HCT116 (cell line): ENCODE data around the gene HHAT. TPM values are rescaled to one million over a fixed set of nuclear protein-coding genes. Genes with fewer than 3 reads are reported as not detected.

Source experiments
- ATAC-seq: fragments of 200-7000 bp; cut with Tn5 transposase; 2 replicates; pipeline ENCODE4 v1.9.1; 2020; ENCODE audit warnings: mild to moderate bottlenecking, moderate library complexity
- BruUV-seq: library from RNA; stranded (reverse); fragments of 400-500 nt; replicated peaks from 2 replicates; lab custom pipeline; 2021; lab: Mats Ljungman, UMichigan
- CTCF ChIA-PET: fragments of 300-600 bp; sonication (Branson Sonifier 250); formaldehyde crosslinking; loops from one replicate; lab custom pipeline; 2021; ENCODE audit warnings: antibody characterized with exemption; lab: Charles Lee
- POLR2A ChIA-PET: fragments of 300-600, 350-600 bp; sonication (Branson Sonifier 250); formaldehyde crosslinking; loops from one replicate; lab custom pipeline; 2021; ENCODE audit warnings: antibody characterized with exemption; lab: Charles Lee
- RAD21 ChIA-PET, 2 experiments: fragments of 300-600 bp; sonication (Branson Sonifier 250); formaldehyde crosslinking; loops; one replicate each; lab custom pipeline; 2023; ENCODE audit warnings: low total read pairs in 2 of 2; ENCODE audit not compliant: uncharacterized antibody in 2 of 2, unreplicated experiment in 2 of 2, low non-redundant PET in 1 of 2; lab: Charles Lee
- DNase-seq: peaks from one replicate; pipeline ENCODE4 v3.0.0-alpha.2; 2010; ENCODE audit warnings: low read depth, low spot score
- H2AFZ ChIP-seq: fragments of 200-600 bp; shearing (Covaris generic), sonication (generic); 2 replicates; pipeline ENCODE4 v1.6.1; 2017; ENCODE audit warnings: low read depth, mixed run types, mixed read lengths, antibody characterized with exemption, low read length; ENCODE audit not compliant: poor library complexity, severe bottlenecking
- H3K27ac ChIP-seq: 2 replicates; pipeline ENCODE4 v1.5.1; 2012; ENCODE audit warnings: low read depth, low read length
- H3K27me3 ChIP-seq: fragments of 200-600 bp; sonication (generic); 2 replicates; pipeline ENCODE4 v1.6.1; 2016; ENCODE audit warnings: mixed run types, low read length, mixed read lengths; ENCODE audit not compliant: insufficient read depth
- H3K36me3 ChIP-seq, 2 experiments: fragments of 200-500 bp in 1 of 2; fragments of 200-600 bp in 1 of 2; sonication (Bioruptor generic) in 1 of 2; sonication (generic) in 1 of 2; 2 replicates each; pipeline versions ENCODE4 v1.5.1 to v1.6.1; 2014 to 2016; ENCODE audit warnings: low read length in 2 of 2, inconsistent platforms in 1 of 2, mixed read lengths in 1 of 2, mixed run types in 1 of 2; ENCODE audit not compliant: insufficient read depth in 2 of 2, control insufficient read depth in 1 of 2
- H3K4me1 ChIP-seq, 2 experiments: fragments of 200-600 bp in 1 of 2; sonication (generic) in 1 of 2; 2 replicates each; pipeline versions ENCODE4 v1.5.1 to v1.6.1; 2012 to 2017; ENCODE audit warnings: low read length in 2 of 2, inconsistent platforms in 1 of 2, mild to moderate bottlenecking in 1 of 2, mixed read lengths in 1 of 2, mixed run types in 1 of 2, moderate library complexity in 1 of 2; ENCODE audit not compliant: insufficient read depth in 2 of 2, control insufficient read depth in 1 of 2
- H3K4me2 ChIP-seq: fragments of 200-600 bp; sonication (generic); 2 replicates; pipeline ENCODE4 v1.6.1; 2017; ENCODE audit warnings: mixed run types, low read length, mixed read lengths
- H3K4me3 ChIP-seq, 2 experiments: fragments of 200-600 bp in 1 of 2; sonication (generic) in 1 of 2; replicated peaks in 1 of 2; 2 replicates each; pipeline ENCODE4 v1.5.1; 2011 to 2016; ENCODE audit warnings: low read length in 2 of 2, control low read depth in 1 of 2, low read depth in 1 of 2, mild to moderate bottlenecking in 1 of 2, mixed read lengths in 1 of 2, mixed run types in 1 of 2
- H3K79me2 ChIP-seq: fragments of 200-600 bp; sonication (generic); 2 replicates; pipeline ENCODE4 v1.6.1; 2017; ENCODE audit warnings: mild to moderate bottlenecking, mixed run types, low read length, moderate library complexity, mixed read lengths; ENCODE audit not compliant: insufficient read depth
- H3K9ac ChIP-seq: fragments of 200-600 bp; sonication (generic); 2 replicates; pipeline ENCODE4 v1.6.1; 2016; ENCODE audit warnings: low read length, mixed read lengths
- H3K9me2 ChIP-seq: fragments of 200-600 bp; sonication (generic), shearing (Covaris generic); 2 replicates; pipeline ENCODE4 v1.6.1; 2017; ENCODE audit warnings: mixed run types, mild to moderate bottlenecking, moderate library complexity; ENCODE audit not compliant: insufficient read depth
- H3K9me3 ChIP-seq, 2 experiments: fragments of 200-500 bp in 1 of 2; fragments of 200-600 bp in 1 of 2; sonication (Bioruptor generic) in 1 of 2; sonication (generic) in 1 of 2; 2 replicates each; pipeline ENCODE4 v1.6.1; 2014 to 2017; ENCODE audit warnings: low read length in 2 of 2, mixed read lengths in 2 of 2, inconsistent platforms in 1 of 2, low read depth in 1 of 2, mild to moderate bottlenecking in 1 of 2, mixed run types in 1 of 2, moderate library complexity in 1 of 2; ENCODE audit not compliant: control insufficient read depth in 1 of 2, insufficient read depth in 1 of 2
- H4K20me1 ChIP-seq: fragments of 200-600 bp; sonication (generic), shearing (Covaris generic); 2 replicates; pipeline ENCODE4 v1.6.1; 2017; ENCODE audit warnings: mixed run types, mild to moderate bottlenecking, moderate library complexity; ENCODE audit not compliant: insufficient read depth
- CBX3 ChIP-seq: IDR thresholded peaks from 2 replicates; pipeline ENCODE4 v1.6.1; 2012; ENCODE audit warnings: low read depth
- CEBPB ChIP-seq: IDR thresholded peaks from 2 replicates; pipeline ENCODE4 v1.6.1; 2012; ENCODE audit warnings: low read depth
- CTCF ChIP-seq, 3 experiments: fragments of 200-600 bp in 1 of 3; sonication (generic) in 1 of 3; IDR thresholded peaks in 2 of 3; conservative IDR thresholded peaks in 1 of 3; 2 replicates each; pipeline ENCODE4 v1.5.1; 2012 to 2017; ENCODE audit warnings: low read depth in 2 of 3, low read length in 2 of 3, antibody characterized with exemption in 1 of 3, borderline replicate concordance in 1 of 3, control low read depth in 1 of 3, mild to moderate bottlenecking in 1 of 3, mixed read lengths in 1 of 3, mixed run types in 1 of 3, moderate library complexity in 1 of 3; ENCODE audit not compliant: insufficient read depth in 1 of 3
- ELF1 ChIP-seq: IDR thresholded peaks from 2 replicates; pipeline ENCODE4 v1.6.1; 2012; ENCODE audit warnings: low read depth, borderline replicate concordance
- EZH2 ChIP-seq: fragments of 200-600 bp; sonication (generic); IDR thresholded peaks from 2 replicates; pipeline ENCODE4 v1.6.1; 2017; ENCODE audit warnings: antibody characterized with exemption, mixed run types
- EZH2phosphoT487 ChIP-seq: fragments of 200-600 bp; IDR thresholded peaks from 2 replicates; pipeline ENCODE4 v1.6.1; 2018; ENCODE audit warnings: antibody characterized with exemption, borderline replicate concordance
- JUND ChIP-seq: IDR thresholded peaks from 2 replicates; pipeline ENCODE4 v1.6.1; 2012
- RAD21 ChIP-seq: IDR thresholded peaks from 2 replicates; pipeline ENCODE4 v1.6.1; 2012; ENCODE audit warnings: low read depth, mild to moderate bottlenecking
- SIN3A ChIP-seq: IDR thresholded peaks from 2 replicates; pipeline ENCODE4 v1.6.1; 2012; ENCODE audit warnings: low read depth
- SP1 ChIP-seq: IDR thresholded peaks from 2 replicates; pipeline ENCODE4 v1.6.1; 2012; ENCODE audit warnings: low read depth
- SRF ChIP-seq: IDR thresholded peaks from 2 replicates; pipeline ENCODE4 v1.6.1; 2012; ENCODE audit warnings: low read depth
- TCF7L2 ChIP-seq: IDR thresholded peaks from 2 replicates; pipeline ENCODE4 v1.7.0; 2011; ENCODE audit warnings: borderline replicate concordance, inconsistent platforms; ENCODE audit not compliant: insufficient read depth, insufficient read length; ENCODE audit errors: extremely low read depth
- YY1 ChIP-seq: IDR thresholded peaks from 2 replicates; pipeline ENCODE4 v1.6.1; 2011; ENCODE audit warnings: low read length, low read depth, moderate library complexity, mild to moderate bottlenecking; ENCODE audit not compliant: insufficient replicate concordance; ENCODE audit errors: extremely low read depth
- ZNF274 ChIP-seq: fragments of 200-500 bp; sonication (Bioruptor generic); IDR thresholded peaks from 2 replicates; pipeline ENCODE4 v1.6.1; 2014; ENCODE audit warnings: mild to moderate bottlenecking, low read depth, low read length, inconsistent platforms
- intact Hi-C: fragments of 100-400 bp; cut with micrococcal nuclease; formaldehyde crosslinking; loops from 2 replicates; pipeline ENCODE4 v1.10.0; 2022
- total RNA-seq: library from RNA; stranded (reverse); gene quantifications from one replicate; pipeline ENCODE4 v1.2.1, GENCODE V29; 2021; ENCODE audit not compliant: unreplicated experiment
- TF ChIP-seq, protein P1 (sequence below): IDR thresholded peaks from 2 replicates; pipeline ENCODE4 v1.6.1; 2012; ENCODE audit warnings: low read depth
- TF ChIP-seq, protein P2 (sequence below): IDR thresholded peaks from 2 replicates; pipeline ENCODE4 v1.6.1; 2012

The HHAT gene
- total RNA-seq, 1 experiment from 2014 or later: 2.7 TPM

DNA sequence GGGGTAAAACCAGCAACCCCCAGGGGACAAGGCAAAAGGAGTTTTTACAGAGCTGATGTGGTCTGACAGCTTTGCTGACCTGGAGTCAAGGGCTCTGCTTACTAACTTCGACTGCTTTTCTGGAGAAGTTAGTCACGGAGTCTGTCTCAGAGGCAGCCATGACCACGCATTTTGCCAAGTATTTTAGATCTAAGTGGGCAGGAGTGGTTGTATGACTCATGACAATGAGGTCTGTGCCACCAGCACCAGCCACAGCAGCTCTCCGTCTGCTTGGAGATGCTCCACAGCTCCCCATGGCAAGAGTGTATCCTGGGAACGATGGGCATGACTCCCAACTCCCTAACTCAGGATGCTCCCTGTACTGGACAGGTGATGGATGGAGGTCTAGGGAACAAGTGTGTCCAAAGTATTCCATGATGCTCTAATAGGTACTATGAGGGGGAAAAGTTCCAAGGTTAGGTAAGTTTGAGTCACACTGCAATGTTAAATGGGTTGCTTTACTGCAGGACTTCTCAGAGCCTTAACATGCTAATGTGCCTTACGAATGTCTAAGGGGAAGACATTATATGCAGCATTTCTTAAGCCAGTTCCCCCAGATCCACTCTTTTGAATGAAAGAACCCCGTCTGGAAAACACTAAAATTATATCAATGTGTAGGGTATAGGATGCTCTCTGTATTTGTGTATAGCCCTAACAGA lies 359.0 kb downstream of the HHAT start:
- ChIA-PET POLR2A (no interaction called here), RAD21 (no interaction called here)
- TF ChIP-seq EZH2: no peak
- no peak for TF ChIP-seq SIN3A
- no peak for TF ChIP-seq JUND
- TF ChIP-seq SP1: no peak
- no peak for TF ChIP-seq CEBPB
- TF ChIP-seq SRF: no peak
- TF ChIP-seq, protein P1, sequence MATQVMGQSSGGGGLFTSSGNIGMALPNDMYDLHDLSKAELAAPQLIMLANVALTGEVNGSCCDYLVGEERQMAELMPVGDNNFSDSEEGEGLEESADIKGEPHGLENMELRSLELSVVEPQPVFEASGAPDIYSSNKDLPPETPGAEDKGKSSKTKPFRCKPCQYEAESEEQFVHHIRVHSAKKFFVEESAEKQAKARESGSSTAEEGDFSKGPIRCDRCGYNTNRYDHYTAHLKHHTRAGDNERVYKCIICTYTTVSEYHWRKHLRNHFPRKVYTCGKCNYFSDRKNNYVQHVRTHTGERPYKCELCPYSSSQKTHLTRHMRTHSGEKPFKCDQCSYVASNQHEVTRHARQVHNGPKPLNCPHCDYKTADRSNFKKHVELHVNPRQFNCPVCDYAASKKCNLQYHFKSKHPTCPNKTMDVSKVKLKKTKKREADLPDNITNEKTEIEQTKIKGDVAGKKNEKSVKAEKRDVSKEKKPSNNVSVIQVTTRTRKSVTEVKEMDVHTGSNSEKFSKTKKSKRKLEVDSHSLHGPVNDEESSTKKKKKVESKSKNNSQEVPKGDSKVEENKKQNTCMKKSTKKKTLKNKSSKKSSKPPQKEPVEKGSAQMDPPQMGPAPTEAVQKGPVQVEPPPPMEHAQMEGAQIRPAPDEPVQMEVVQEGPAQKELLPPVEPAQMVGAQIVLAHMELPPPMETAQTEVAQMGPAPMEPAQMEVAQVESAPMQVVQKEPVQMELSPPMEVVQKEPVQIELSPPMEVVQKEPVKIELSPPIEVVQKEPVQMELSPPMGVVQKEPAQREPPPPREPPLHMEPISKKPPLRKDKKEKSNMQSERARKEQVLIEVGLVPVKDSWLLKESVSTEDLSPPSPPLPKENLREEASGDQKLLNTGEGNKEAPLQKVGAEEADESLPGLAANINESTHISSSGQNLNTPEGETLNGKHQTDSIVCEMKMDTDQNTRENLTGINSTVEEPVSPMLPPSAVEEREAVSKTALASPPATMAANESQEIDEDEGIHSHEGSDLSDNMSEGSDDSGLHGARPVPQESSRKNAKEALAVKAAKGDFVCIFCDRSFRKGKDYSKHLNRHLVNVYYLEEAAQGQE: no peak
- no peak for TF ChIP-seq ELF1
- TF ChIP-seq TCF7L2: no peak
- TF ChIP-seq, protein P2, sequence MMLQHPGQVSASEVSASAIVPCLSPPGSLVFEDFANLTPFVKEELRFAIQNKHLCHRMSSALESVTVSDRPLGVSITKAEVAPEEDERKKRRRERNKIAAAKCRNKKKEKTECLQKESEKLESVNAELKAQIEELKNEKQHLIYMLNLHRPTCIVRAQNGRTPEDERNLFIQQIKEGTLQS: no peak
- no peak for TF ChIP-seq CBX3
- TF ChIP-seq EZH2phosphoT487: no peak
- no peak for TF ChIP-seq YY1
- TF ChIP-seq CTCF (IDR thresholded peaks at IDR 0.05 in 2 of 3, conservative IDR thresholded peaks at IDR 0.05 in 1 of 3; ENCODE audit: borderline replicate concordance in 1 of 3, insufficient read depth in 1 of 3, low read depth in 2 of 3, low read length in 2 of 3): no peak
- TF ChIP-seq RAD21: no peak
- TF ChIP-seq ZNF274: no peak

More for the DNA sequence above, 359.0 kb downstream of the HHAT start:
- Histone ChIP-seq H3K9me3 (no peaks in the 10 kb centered on the region), H3K27ac (no peak overlapping the region), H3K9ac (no peak overlapping the region), H3K27me3 (peaks cover 2% of the 10 kb centered on the region; the same call in 1 of the 2 replicates), H4K20me1 (no peaks in the 10 kb centered on the region), H3K4me3 (no peak overlapping the region), H3K4me2 (no peak overlapping the region), H2AFZ (no peak overlapping the region), H3K4me1 (no peaks in the 10 kb centered on the region), H3K79me2 (no peaks in the 10 kb centered on the region), H3K36me3 (no peaks in the 10 kb centered on the region), H3K9me2 (no peaks in the 10 kb centered on the region)
- ATAC-seq (no peak), DNase-seq (no peak)
- BruUV-seq: no TSS peak
- CTCF ChIA-PET: no interaction called here
- intact Hi-C loops: no loop called here
